Calu3 (cell line): ENCODE results near the gene TGFBR3. TPM values are rescaled to one million over a fixed set of nuclear protein-coding genes. Genes with fewer than 3 reads are reported as not detected.

Experiments
- BruUV-seq: library from RNA; stranded (reverse); fragments of 400-500 nt; replicated peaks from 2 replicates; lab custom pipeline; 2021; lab: Mats Ljungman, UMichigan
- CTCF ChIA-PET: fragments of 300-600 bp; sonication (Branson Sonifier 250); formaldehyde crosslinking; loops from one replicate; lab custom pipeline; 2022; ENCODE audit warnings: antibody characterized with exemption; lab: Charles Lee
- DNase-seq: peaks from one replicate; pipeline ENCODE4 v3.0.0; 2022
- H3K27ac Mint-ChIP-seq: one replicate; pipeline ENCODE4 v1.8.0; 2022; ENCODE audit warnings: mixed read lengths; ENCODE audit not compliant: unreplicated experiment
- H3K27me3 Mint-ChIP-seq: one replicate; pipeline ENCODE4 v1.8.0; 2022; ENCODE audit warnings: mixed read lengths; ENCODE audit not compliant: unreplicated experiment
- H3K36me3 Mint-ChIP-seq: one replicate; pipeline ENCODE4 v1.8.0; 2022; ENCODE audit warnings: mild to moderate bottlenecking, moderate library complexity, mixed read lengths; ENCODE audit not compliant: insufficient read depth, unreplicated experiment
- H3K4me1 Mint-ChIP-seq: one replicate; pipeline ENCODE4 v1.8.0; 2022; ENCODE audit warnings: mild to moderate bottlenecking, low read depth, mixed read lengths; ENCODE audit not compliant: unreplicated experiment
- H3K4me3 Mint-ChIP-seq: one replicate; pipeline ENCODE4 v1.8.0; 2022; ENCODE audit warnings: mild to moderate bottlenecking, low read depth, moderate library complexity, mixed read lengths; ENCODE audit not compliant: unreplicated experiment
- H3K9me3 Mint-ChIP-seq: one replicate; pipeline ENCODE4 v1.8.0; 2022; ENCODE audit warnings: low read depth, mixed read lengths; ENCODE audit not compliant: unreplicated experiment
- intact Hi-C: fragments of 100-400 bp; cut with micrococcal nuclease; formaldehyde crosslinking; loops from one replicate; pipeline ENCODE4 v1.10.0; 2022; ENCODE audit not compliant: unreplicated experiment
- total RNA-seq: library from RNA; stranded (reverse); gene quantifications from 2 replicates; pipeline ENCODE4 v1.2.3, GENCODE V29; 2022
- TF ChIP-seq, protein P1 (sequence below): fragments of 200-600 bp; IDR thresholded peaks from one replicate; pipeline ENCODE4 v1.8.0; 2022; ENCODE audit warnings: antibody characterized with exemption; ENCODE audit not compliant: unreplicated experiment

The TGFBR3 gene
- total RNA-seq, 1 experiment from 2014 or later, result 10.8 TPM

DNA sequence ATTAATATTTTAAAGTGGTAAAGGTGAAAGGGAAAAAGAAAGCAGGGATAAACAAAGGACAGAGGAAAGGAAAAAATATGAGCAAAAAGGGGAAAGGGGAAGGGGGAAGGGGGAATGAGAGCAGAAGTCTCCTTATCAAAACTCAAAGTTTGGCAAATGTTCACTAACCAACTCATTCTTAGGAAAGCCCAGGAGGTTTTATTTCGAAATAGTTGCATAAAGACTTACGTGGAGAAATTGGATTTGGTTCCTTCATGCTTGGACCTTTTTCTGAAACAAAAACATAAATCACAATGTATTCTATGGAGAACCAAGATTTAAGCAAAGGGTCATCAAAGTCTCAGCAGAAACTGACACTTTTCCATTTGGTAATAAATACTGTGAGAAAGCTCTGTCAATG is 188.1 kb downstream of the TGFBR3 start:
- Mint-ChIP-seq H3K27ac (no peak overlapping the region), H3K4me3 (no peak overlapping the region), H3K4me1 (no peaks in the 10 kb centered on the region), H3K36me3 (no peaks in the 10 kb centered on the region), H3K27me3 (no peaks in the 10 kb centered on the region), H3K9me3 (no peaks in the 10 kb centered on the region)
- CTCF ChIA-PET, result interaction anchor here (0.6 kb wide), 1 partner anchor 112 kb away, joined by 3 read pairs; no protein-coding TSS in a partner anchor
- BruUV-seq, result no TSS peak
- TF ChIP-seq, protein P1, sequence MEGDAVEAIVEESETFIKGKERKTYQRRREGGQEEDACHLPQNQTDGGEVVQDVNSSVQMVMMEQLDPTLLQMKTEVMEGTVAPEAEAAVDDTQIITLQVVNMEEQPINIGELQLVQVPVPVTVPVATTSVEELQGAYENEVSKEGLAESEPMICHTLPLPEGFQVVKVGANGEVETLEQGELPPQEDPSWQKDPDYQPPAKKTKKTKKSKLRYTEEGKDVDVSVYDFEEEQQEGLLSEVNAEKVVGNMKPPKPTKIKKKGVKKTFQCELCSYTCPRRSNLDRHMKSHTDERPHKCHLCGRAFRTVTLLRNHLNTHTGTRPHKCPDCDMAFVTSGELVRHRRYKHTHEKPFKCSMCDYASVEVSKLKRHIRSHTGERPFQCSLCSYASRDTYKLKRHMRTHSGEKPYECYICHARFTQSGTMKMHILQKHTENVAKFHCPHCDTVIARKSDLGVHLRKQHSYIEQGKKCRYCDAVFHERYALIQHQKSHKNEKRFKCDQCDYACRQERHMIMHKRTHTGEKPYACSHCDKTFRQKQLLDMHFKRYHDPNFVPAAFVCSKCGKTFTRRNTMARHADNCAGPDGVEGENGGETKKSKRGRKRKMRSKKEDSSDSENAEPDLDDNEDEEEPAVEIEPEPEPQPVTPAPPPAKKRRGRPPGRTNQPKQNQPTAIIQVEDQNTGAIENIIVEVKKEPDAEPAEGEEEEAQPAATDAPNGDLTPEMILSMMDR, result no peak
- no peak for DNase-seq
- intact Hi-C loops, result no loop called here

- Mint-ChIP-seq H3K4me1 (no peaks in the 10 kb centered on the region), H3K36me3 (no peaks in the 10 kb centered on the region), H3K4me3 (no peak overlapping the region), H3K9me3 (no peaks in the 10 kb centered on the region), H3K27ac (no peak overlapping the region), H3K27me3 (no peaks in the 10 kb centered on the region)
- DNase-seq, result no peak
- CTCF ChIA-PET, result no interaction called here
- TF ChIP-seq, protein P1, result no peak
- intact Hi-C loops, result no loop called here
- BruUV-seq, result no TSS peak
Observed at GRCh38 chr1:91697416-91697815, 188.5 kb downstream of the TGFBR3 start.

- no peaks in the 10 kb centered on the region for H3K4me1 Mint-ChIP-seq
- no peak overlapping the region for H3K4me3 Mint-ChIP-seq
- no peaks in the 10 kb centered on the region for H3K27me3 Mint-ChIP-seq
- DNase-seq, result no peak
- no TSS peak for BruUV-seq
- no peak overlapping the region for H3K27ac Mint-ChIP-seq
- CTCF ChIA-PET, result no interaction called here
- no peaks in the 10 kb centered on the region for H3K36me3 Mint-ChIP-seq
- TF ChIP-seq, protein P1, result no peak
- intact Hi-C loops, result no loop called here
- no peaks in the 10 kb centered on the region for H3K9me3 Mint-ChIP-seq
Observed at GRCh38 chr1:91696321-91696720, 189.6 kb downstream of the TGFBR3 start.

- CTCF ChIA-PET, result no interaction called here
- TF ChIP-seq, protein P1, result no peak
- H3K27ac Mint-ChIP-seq, result no peak overlapping the region
- H3K27me3 Mint-ChIP-seq, result no peaks in the 10 kb centered on the region
- intact Hi-C loops, result no loop called here
- no TSS peak for BruUV-seq
- no peaks in the 10 kb centered on the region for H3K9me3 Mint-ChIP-seq
- H3K4me3 Mint-ChIP-seq, result no peak overlapping the region
- no peak for DNase-seq
- H3K36me3 Mint-ChIP-seq, result no peaks in the 10 kb centered on the region
- no peaks in the 10 kb centered on the region for H3K4me1 Mint-ChIP-seq
Observed at GRCh38 chr1:91693557-91693956, 192.4 kb downstream of the TGFBR3 start.
